Glutamatergic neuron (in vitro differentiated cells): ENCODE data around the gene ALPK1. TPM values are rescaled to one million over a fixed set of nuclear protein-coding genes. Genes with fewer than 3 reads are reported as not detected.

Source experiments
- DNase-seq: peaks from one replicate; pipeline ENCODE4 v3.0.0; 2022
- H3K27ac Mint-ChIP-seq: one replicate; pipeline ENCODE4 v1.8.0; 2020; ENCODE audit warnings: mild to moderate bottlenecking, mixed read lengths, inconsistent platforms; ENCODE audit not compliant: unreplicated experiment
- H3K27me3 Mint-ChIP-seq: one replicate; pipeline ENCODE4 v1.8.0; 2020; ENCODE audit warnings: mild to moderate bottlenecking, moderate library complexity, mixed read lengths, inconsistent platforms; ENCODE audit not compliant: unreplicated experiment
- H3K36me3 Mint-ChIP-seq: one replicate; pipeline ENCODE4 v1.8.0; 2020; ENCODE audit warnings: mild to moderate bottlenecking, mixed read lengths, inconsistent platforms; ENCODE audit not compliant: unreplicated experiment
- H3K4me1 Mint-ChIP-seq: one replicate; pipeline ENCODE4 v1.8.0; 2020; ENCODE audit warnings: mild to moderate bottlenecking, low read depth, mixed read lengths, inconsistent platforms; ENCODE audit not compliant: unreplicated experiment
- H3K4me3 Mint-ChIP-seq: one replicate; pipeline ENCODE4 v1.8.0; 2020; ENCODE audit warnings: mild to moderate bottlenecking, mixed read lengths, inconsistent platforms; ENCODE audit not compliant: unreplicated experiment
- H3K9me3 Mint-ChIP-seq: one replicate; pipeline ENCODE4 v1.8.0; 2020; ENCODE audit warnings: mild to moderate bottlenecking, moderate library complexity, mixed read lengths, inconsistent platforms; ENCODE audit not compliant: unreplicated experiment
- CTCF ChIP-seq: fragments of 200-600 bp; sonication (generic); IDR thresholded peaks from one replicate; pipeline ENCODE4 v1.5.0; 2021; ENCODE audit not compliant: partially characterized antibody, unreplicated experiment
- total RNA-seq: library from RNA; stranded (reverse); fragmentation: NEBNext Ultra II Directional; extraction: Animal tissue kit (Norgen Biotek cat#: 25700); gene quantifications from one replicate; pipeline ENCODE4 v1.2.1, GENCODE V29; 2021; ENCODE audit not compliant: unreplicated experiment

ALPK1 gene
- total RNA-seq, 1 donor from 2014 or later = 0.86 TPM

GRCh38 chr4:112449708-112450107 lies 152.5 kb downstream of the ALPK1 start:
- H3K27me3 Mint-ChIP-seq = peaks cover 2% of the 10 kb centered on the region
- H3K4me3 Mint-ChIP-seq = no peak overlapping the region
- H3K4me1 Mint-ChIP-seq = peaks cover 5% of the 10 kb centered on the region
- no peak for TF ChIP-seq CTCF
- no peak overlapping the region for H3K27ac Mint-ChIP-seq
- DNase-seq = no peak
- H3K36me3 Mint-ChIP-seq = peaks cover 9% of the 10 kb centered on the region
- peaks cover 3% of the 10 kb centered on the region for H3K9me3 Mint-ChIP-seq

GRCh38 chr4:112451104-112451503 lies 153.9 kb downstream of the ALPK1 start:
- Mint-ChIP-seq H3K9me3 (peaks cover 2% of the 10 kb centered on the region), H3K27me3 (peaks cover 2% of the 10 kb centered on the region), H3K27ac (no peak overlapping the region), H3K4me1 (peaks cover 5% of the 10 kb centered on the region), H3K4me3 (no peak overlapping the region), H3K36me3 (peaks cover 6% of the 10 kb centered on the region)
- DNase-seq = no peak
- TF ChIP-seq CTCF = no peak

GRCh38 chr4:112451831-112452230 lies 154.7 kb downstream of the ALPK1 start:
- H3K27me3 Mint-ChIP-seq = peaks cover 2% of the 10 kb centered on the region
- no peak overlapping the region for H3K27ac Mint-ChIP-seq
- H3K36me3 Mint-ChIP-seq = peaks cover 13% of the 10 kb centered on the region
- no peak overlapping the region for H3K4me3 Mint-ChIP-seq
- H3K9me3 Mint-ChIP-seq = peaks cover 2% of the 10 kb centered on the region
- no peak for TF ChIP-seq CTCF
- DNase-seq = no peak
- peaks cover 5% of the 10 kb centered on the region for H3K4me1 Mint-ChIP-seq

- H3K4me1 Mint-ChIP-seq = peaks cover 5% of the 10 kb centered on the region
- no peak for TF ChIP-seq CTCF
- no peak overlapping the region for H3K4me3 Mint-ChIP-seq
- H3K27ac Mint-ChIP-seq = no peak overlapping the region
- no peak for DNase-seq
- H3K36me3 Mint-ChIP-seq = peaks cover 15% of the 10 kb centered on the region
- H3K27me3 Mint-ChIP-seq = peaks cover 3% of the 10 kb centered on the region
- H3K9me3 Mint-ChIP-seq = peaks cover 2% of the 10 kb centered on the region
Measured at GRCh38 chr4:112453321-112453720, 156.2 kb downstream of the ALPK1 start.

GRCh38 chr4:112472318-112472717 lies 175.1 kb downstream of the ALPK1 start:
- H3K27ac Mint-ChIP-seq = no peak overlapping the region
- H3K4me1 Mint-ChIP-seq = no peaks in the 10 kb centered on the region
- no peak for TF ChIP-seq CTCF
- H3K36me3 Mint-ChIP-seq = no peaks in the 10 kb centered on the region
- no peak overlapping the region for H3K4me3 Mint-ChIP-seq
- peaks cover 2% of the 10 kb centered on the region for H3K27me3 Mint-ChIP-seq
- H3K9me3 Mint-ChIP-seq = peaks cover 1% of the 10 kb centered on the region
- no peak for DNase-seq
